Kidney (tissue), 14 donors: ENCODE measurements around the gene ARVCF. TPM values are rescaled to one million over a fixed set of nuclear protein-coding genes. Genes with fewer than 3 reads are reported as not detected.

ENCODE experiments used
- DNase-seq, 5 donors: peaks; one replicate each; pipeline ENCODE4 v3.0.0-alpha.2; 2013 to 2020
- FAIRE-seq: peaks from 2 replicates; lab custom pipeline; 2012; peaks lifted over from hg19 to GRCh38; lab: Jason Lieb, UNC
- H3K27ac ChIP-seq, 2 donors: one replicate each; pipeline ENCODE4 v1.7.0; 2013; ENCODE audit warnings: low read depth in 2 of 2, low read length in 2 of 2, inconsistent platforms in 1 of 2
- H3K27me3 ChIP-seq: one replicate; pipeline ENCODE4 v1.7.1; 2013; ENCODE audit warnings: low read length, inconsistent platforms; ENCODE audit not compliant: control insufficient read depth, insufficient read depth
- H3K36me3 ChIP-seq, 3 donors: one replicate each; pipeline versions ENCODE4 v1.7.0 to v1.7.1; 2013; ENCODE audit warnings: low read length in 3 of 3, control low read depth in 1 of 3, inconsistent platforms in 1 of 3; ENCODE audit not compliant: insufficient read depth in 3 of 3, control insufficient read depth in 2 of 3
- H3K4me1 ChIP-seq, 3 donors: one replicate each; pipeline versions ENCODE4 v1.7.0 to v1.7.1; 2013; ENCODE audit warnings: low read length in 3 of 3, inconsistent platforms in 1 of 3, low read depth in 1 of 3; ENCODE audit not compliant: control insufficient read depth in 2 of 3, insufficient read depth in 2 of 3
- H3K4me3 ChIP-seq, 3 donors: one replicate each; pipeline versions ENCODE4 v1.7.0 to v1.8.1; 2013; ENCODE audit warnings: low read length in 3 of 3, control low read depth in 1 of 3, inconsistent platforms in 1 of 3
- H3K9ac ChIP-seq, 3 donors: one replicate each; pipeline versions ENCODE4 v1.7.0 to v1.7.1; 2013; ENCODE audit warnings: low read length in 3 of 3, control low read depth in 1 of 3, inconsistent platforms in 1 of 3
- H3K9me3 ChIP-seq, 3 donors: one replicate each; pipeline versions ENCODE4 v1.7.0 to v1.7.1; 2013; ENCODE audit warnings: low read length in 3 of 3, control low read depth in 1 of 3, inconsistent platforms in 1 of 3; ENCODE audit not compliant: control insufficient read depth in 2 of 3, insufficient read depth in 1 of 3
- intact Hi-C: fragments of 100-400 bp; cut with DNase I; formaldehyde crosslinking; loops from one replicate; pipeline ENCODE4 v1.11.1; 2022
- polyA plus RNA-seq: library from polyadenylated mRNA; stranded (reverse); fragments of 350-450 nt; fragmentation: Illumina TruSeq; extraction: RNeasy Lipid Tissue Mini Kit (QIAGEN cat#74804); gene quantifications from one replicate; pipeline ENCODE4 v1.2.3, GENCODE V29; 2014; ENCODE audit warnings: low read depth, low replicate concordance; ENCODE audit not compliant: insufficient read depth
- total RNA-seq: library from RNA; stranded (reverse); fragmentation: NEBNext Ultra II Directional; extraction: Animal tissue kit (Norgen Biotek cat#: 25700); gene quantifications from one replicate; pipeline ENCODE4 v1.2.1, GENCODE V29; 2021
- TF ChIP-seq, protein P1 (sequence below): IDR thresholded peaks from 3 replicates; pipeline ENCODE4 v1.5.1; 2012; ENCODE audit warnings: mild to moderate bottlenecking, moderate library complexity, borderline replicate concordance; ENCODE audit not compliant: insufficient read depth; ENCODE audit errors: extremely low read depth
- donor health status: control.
- donor health status: control.
- donor health status: control.
- donor health status: control.
- donor health status: control.
- donor health status: DM: yes; HTN: yes; CAD: no.
- donor health status: Normal renal cell carcinoma (clear cell type).

The ARVCF gene
- total and polyA plus RNA-seq, 2 donors from 2014 or later = 16.0 to 21.9 TPM

DNA sequence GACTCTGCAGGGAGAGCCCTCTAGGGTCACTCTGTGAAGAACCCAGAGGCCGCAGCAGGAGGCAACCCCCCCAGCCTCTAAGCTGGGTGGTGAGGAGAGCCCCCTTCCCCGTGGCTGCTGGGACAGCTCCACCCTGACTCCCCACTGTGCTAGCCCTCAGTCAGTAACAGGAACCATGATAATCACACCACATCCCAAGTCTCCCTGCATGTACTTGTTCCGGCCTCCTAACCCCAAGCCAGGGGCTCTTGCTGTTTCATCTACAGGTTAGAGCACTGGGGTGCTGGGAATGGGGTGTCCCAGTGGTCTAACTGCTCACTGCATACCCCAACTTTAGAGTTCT lies 26.9 kb downstream of the ARVCF start:
- TF ChIP-seq, protein P1, sequence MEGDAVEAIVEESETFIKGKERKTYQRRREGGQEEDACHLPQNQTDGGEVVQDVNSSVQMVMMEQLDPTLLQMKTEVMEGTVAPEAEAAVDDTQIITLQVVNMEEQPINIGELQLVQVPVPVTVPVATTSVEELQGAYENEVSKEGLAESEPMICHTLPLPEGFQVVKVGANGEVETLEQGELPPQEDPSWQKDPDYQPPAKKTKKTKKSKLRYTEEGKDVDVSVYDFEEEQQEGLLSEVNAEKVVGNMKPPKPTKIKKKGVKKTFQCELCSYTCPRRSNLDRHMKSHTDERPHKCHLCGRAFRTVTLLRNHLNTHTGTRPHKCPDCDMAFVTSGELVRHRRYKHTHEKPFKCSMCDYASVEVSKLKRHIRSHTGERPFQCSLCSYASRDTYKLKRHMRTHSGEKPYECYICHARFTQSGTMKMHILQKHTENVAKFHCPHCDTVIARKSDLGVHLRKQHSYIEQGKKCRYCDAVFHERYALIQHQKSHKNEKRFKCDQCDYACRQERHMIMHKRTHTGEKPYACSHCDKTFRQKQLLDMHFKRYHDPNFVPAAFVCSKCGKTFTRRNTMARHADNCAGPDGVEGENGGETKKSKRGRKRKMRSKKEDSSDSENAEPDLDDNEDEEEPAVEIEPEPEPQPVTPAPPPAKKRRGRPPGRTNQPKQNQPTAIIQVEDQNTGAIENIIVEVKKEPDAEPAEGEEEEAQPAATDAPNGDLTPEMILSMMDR = no peak
- no peak overlapping the region for H3K4me3 ChIP-seq
- FAIRE-seq (no peak), DNase-seq (no peak)
- no peak overlapping the region for H3K9ac ChIP-seq
- peaks cover 0 to 19% (median 0%) of the 10 kb centered on the region in 3 donors for H3K4me1 ChIP-seq
- no peaks in the 10 kb centered on the region for H3K36me3 ChIP-seq
- intact Hi-C loops = no loop called here
- H3K9me3 ChIP-seq = no peaks in the 10 kb centered on the region
- no peaks in the 10 kb centered on the region for H3K27me3 ChIP-seq
- H3K27ac ChIP-seq = no peak overlapping the region

DNA sequence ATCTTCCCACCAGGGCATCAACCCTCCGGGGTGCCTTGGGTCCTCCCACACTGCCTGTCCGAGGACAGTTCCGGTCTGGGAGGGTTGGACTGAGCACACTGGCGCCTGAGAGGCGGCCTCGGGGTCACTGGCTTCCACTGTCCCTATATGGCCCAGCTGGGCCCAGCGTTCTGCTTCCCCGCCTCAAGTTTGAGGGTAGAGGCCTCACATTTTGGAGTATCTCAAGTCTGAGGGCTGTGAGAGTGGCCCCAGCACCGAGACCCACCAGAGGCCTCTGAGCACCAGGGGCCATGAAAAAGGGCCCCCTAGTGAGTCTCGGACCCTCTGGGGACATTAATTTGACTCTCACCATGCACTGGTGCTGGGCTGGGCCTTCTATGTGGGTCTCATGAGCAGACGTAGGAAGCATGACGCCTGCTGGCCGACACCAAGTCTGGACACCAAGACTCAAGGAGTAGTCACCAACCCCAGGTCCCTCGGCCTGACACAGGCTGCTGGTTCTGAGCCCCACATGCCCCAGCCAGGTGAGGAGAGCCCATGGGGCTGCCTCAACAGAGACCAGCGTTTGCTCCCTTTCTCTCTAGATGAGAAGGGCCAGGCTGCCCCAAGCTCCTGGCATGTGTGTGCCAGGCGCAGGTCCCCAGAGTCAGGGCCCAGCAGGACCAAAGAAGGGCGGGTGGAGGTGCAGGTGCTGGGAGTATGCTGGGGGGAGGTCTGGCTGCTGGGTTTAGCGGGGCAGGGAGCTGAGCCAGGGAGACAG lies 27.5 kb downstream of the ARVCF start:
- Histone ChIP-seq H3K36me3 (no peaks in the 10 kb centered on the region), H3K27me3 (no peaks in the 10 kb centered on the region), H3K9ac (no peak overlapping the region), H3K9me3 (no peaks in the 10 kb centered on the region), H3K27ac (peak overlapping the region; percentile 41 to 78), H3K4me1 (peaks cover 0 to 23% (median 0%) of the 10 kb centered on the region in 3 donors), H3K4me3 (no peak overlapping the region)
- peak in 3 of 5 donors; percentile 22 to 93 (median 68) for DNase-seq
- intact Hi-C loops = no loop called here
- FAIRE-seq = no peak
- TF ChIP-seq, protein P1 = no peak

DNA sequence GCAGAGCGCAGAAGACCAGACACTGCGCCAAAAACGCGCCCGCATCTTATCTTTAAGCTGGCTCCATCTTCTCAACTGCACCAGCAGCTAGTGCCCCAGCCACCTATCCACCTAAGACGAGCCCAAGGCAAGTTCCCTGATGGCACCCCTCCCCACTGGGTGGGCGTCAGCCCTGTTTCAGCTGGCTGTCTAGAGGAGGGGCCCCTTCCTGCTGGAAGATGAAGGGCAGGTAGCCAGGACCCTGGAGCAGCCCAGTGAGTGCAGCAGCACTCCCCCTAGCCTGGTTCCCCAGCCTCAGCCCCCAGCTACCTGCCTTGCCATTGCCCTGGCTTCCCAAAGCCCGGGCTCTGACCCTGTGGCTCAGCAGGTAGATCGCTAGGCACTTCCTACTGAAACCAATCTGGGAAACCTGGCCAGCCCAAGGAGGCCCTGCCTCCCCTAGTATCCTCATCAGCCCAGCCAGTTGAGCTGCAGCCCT lies 28.3 kb downstream of the ARVCF start:
- Histone ChIP-seq H3K27ac (peak overlapping the region in 1 of 2 donors; percentile 43), H3K36me3 (no peaks in the 10 kb centered on the region), H3K9ac (no peak overlapping the region), H3K4me3 (no peak overlapping the region), H3K4me1 (peaks cover 0 to 25% (median 0%) of the 10 kb centered on the region in 3 donors), H3K9me3 (no peaks in the 10 kb centered on the region), H3K27me3 (no peaks in the 10 kb centered on the region)
- DNase-seq (peak in 1 of 5 donors; percentile 71), FAIRE-seq (no peak)
- intact Hi-C loops = no loop called here
- TF ChIP-seq, protein P1 = no peak
